Omental fat pad (tissue), 4 donors: ENCODE results near the gene SVIL. TPM values are rescaled to one million over a fixed set of nuclear protein-coding genes. Genes with fewer than 3 reads are reported as not detected.
A peak's percentile ranks its signal among the peaks of the same experiment; 100 is the strongest.

Source experiments
- ATAC-seq: fragments of 150-250 bp; one replicate; pipeline ENCODE4 v1.9.1; 2016; ENCODE audit warnings: mild to moderate bottlenecking, moderate library complexity; ENCODE audit not compliant: low FRiP score
- DNase-seq: peaks from one replicate; pipeline ENCODE4 v3.0.0-alpha.2; 2019; ENCODE audit warnings: low spot score
- total RNA-seq, 4 donors: library from RNA; depleted of rRNA; stranded (reverse); fragments of >200 nt; gene quantifications; one replicate each; pipeline ENCODE4 v1.1.0, GENCODE V29; 2016
- TF ChIP-seq, protein P1 (sequence below), 3 donors: fragments of 450-650 bp; IDR thresholded peaks; one replicate each; pipeline ENCODE4 v1.5.1; 2016 to 2017; ENCODE audit warnings: antibody characterized with exemption in 3 of 3, mild to moderate bottlenecking in 3 of 3, moderate library complexity in 2 of 3

The SVIL gene
- total RNA-seq, 4 donors from 2014 or later: 22.8 to 44.4 (median 30.5) TPM

DNA sequence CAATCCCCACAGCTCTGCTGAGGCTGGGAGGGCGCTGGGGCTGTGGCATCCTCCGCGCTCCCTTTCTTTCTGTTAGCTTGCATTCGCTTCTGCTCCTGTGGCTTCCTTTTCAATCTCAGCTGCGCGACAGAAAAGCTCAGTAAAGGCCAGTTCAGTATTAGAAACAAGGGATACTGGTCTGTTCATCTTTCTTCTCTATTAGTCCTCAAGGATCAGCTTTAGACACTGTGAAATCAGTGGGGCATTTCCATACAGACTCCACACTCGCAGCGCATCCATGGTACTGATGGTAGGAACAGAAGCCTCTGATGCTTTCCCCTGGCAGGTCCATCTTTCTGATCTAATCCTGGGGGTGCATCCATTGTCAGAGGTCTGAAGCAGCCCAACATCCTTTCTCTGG, 182.2 kb downstream of the SVIL start:
- no peak for ATAC-seq
- DNase-seq: no peak
- TF ChIP-seq, protein P1, sequence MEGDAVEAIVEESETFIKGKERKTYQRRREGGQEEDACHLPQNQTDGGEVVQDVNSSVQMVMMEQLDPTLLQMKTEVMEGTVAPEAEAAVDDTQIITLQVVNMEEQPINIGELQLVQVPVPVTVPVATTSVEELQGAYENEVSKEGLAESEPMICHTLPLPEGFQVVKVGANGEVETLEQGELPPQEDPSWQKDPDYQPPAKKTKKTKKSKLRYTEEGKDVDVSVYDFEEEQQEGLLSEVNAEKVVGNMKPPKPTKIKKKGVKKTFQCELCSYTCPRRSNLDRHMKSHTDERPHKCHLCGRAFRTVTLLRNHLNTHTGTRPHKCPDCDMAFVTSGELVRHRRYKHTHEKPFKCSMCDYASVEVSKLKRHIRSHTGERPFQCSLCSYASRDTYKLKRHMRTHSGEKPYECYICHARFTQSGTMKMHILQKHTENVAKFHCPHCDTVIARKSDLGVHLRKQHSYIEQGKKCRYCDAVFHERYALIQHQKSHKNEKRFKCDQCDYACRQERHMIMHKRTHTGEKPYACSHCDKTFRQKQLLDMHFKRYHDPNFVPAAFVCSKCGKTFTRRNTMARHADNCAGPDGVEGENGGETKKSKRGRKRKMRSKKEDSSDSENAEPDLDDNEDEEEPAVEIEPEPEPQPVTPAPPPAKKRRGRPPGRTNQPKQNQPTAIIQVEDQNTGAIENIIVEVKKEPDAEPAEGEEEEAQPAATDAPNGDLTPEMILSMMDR (IDR thresholded peaks at IDR 0.05): no peak

DNA sequence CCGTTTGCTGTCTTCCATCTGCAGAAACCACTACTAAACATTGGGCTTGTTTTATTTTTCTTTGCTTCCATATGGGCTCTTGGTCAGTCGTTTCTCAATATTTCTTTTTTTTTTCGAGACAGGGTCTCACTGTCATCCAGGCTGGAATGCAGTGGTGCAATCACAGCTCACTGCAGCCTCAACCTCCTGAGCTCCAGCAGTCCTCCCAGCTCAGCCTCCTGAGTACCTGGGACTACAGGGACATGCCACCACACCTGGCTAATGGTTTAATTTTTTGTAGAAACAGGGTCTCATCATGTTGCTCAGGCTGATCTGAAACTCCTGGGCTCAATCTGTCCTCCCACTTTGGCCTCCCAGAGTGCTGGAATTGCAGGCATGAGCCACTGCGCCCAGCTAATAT, 182.8 kb downstream of the SVIL start:
- no peak for ATAC-seq
- TF ChIP-seq, protein P1 (IDR thresholded peaks at IDR 0.05): no peak
- DNase-seq: no peak

DNA sequence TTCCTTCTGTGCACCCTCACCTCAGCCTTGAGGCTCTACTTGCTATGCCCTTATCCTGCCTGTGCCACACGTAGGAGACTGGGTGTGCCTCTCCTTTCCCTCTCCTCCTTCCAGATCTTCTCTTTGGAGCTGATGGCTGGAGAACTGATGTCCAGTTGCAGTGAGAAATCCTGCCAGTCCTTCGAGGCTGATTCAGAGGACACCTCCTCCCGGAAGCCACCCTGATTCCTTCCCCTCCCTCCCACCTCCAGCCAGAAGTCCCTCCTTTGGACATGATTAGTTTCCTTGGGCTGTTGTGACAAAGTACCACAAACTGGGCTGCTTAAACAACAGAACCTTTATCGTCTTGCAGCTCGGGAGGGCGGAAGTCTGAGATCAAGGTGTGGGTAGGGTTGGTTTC, 184.4 kb downstream of the SVIL start:
- ATAC-seq: no peak
- DNase-seq: no peak
- TF ChIP-seq, protein P1 (IDR thresholded peaks at IDR 0.05): no peak

DNA sequence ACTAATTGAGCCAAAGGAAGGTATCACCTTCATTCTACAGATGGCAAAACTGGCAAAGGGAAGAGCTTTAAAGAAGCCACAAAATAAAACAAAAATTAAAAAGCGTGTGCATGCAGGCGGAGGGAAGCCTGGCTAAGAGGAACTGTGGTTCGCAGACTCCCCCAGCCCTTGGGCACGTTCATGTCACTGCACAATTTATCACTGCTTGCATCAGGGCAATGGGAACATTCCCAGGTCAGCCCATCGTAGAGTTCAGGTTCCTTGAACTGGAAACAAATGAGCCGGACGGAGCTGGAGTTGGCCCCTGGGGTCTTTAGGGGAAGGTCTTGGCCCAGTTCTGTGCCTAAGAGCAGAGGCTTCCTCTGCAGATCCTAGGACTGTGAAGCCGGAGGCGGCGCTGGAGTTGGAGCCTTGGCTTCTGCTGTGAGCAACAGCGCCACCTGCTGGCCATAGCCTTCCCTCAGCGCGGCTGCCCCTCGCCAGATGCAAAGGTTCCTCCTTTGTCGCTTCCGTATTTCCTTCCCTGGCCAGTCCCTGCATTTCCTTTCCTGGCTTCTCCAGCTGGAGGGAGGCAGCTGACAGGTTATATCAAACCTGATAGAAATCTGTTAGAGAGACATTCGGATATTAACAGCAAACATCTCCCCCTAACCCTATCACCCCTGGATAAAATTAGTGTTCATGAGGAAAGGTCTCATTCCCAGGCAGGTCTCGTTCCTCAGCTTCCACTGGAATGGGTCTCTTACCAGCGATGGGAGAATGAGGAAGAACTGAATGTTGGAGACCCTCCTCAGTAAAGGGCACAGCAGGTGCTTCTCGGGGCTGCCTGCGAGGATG, 185.8 kb downstream of the SVIL start:
- ATAC-seq (peak; percentile 91), DNase-seq (peak; percentile 77)
- TF ChIP-seq, protein P1 (IDR thresholded peaks at IDR 0.05): peak in 2 of 3 donors; percentile 37 to 46

DNA sequence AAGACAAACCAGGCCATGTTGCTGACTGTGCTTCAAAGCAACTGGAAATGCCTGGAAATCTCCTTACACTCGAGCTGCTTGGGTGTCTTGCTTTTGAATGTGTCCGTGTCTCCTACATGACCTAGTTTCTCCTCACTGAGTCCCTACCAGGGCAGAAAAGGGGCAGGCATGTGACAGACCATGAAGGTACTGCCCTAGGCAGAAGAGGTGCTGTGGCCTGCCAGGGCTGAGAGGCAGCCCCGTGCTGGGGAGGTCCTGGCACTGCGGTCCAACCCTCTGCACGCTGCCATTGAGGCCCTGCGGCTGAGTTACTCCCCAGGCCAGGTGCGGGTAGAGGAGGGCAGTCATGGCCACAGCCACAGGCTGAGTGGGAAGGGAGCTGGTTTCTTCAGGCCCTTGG, 186.6 kb downstream of the SVIL start:
- ATAC-seq (no peak), DNase-seq (no peak)

DNA sequence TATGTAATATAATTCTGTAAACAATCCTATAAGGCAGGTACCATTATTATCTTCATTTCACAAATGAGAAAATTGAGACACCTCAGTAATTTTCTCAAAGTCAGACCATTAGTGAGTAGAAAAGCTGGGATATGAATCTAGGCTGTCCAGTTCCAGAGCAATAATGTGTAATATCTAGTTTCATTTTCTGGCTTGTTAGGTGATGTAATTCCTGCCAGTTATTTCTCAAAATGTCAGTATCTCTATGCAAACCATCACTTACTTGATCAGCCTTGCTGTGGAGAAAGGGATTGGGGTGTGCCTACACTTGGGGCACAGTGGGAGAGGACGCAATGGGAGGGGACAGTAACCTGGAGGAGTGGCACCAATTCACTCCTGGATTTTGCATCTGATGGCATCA, 188.4 kb downstream of the SVIL start:
- ATAC-seq (no peak), DNase-seq (no peak)
- TF ChIP-seq, protein P1 (IDR thresholded peaks at IDR 0.05): no peak

More for the DNA sequence above, 186.6 kb downstream of the SVIL start:
- TF ChIP-seq, protein P1 (IDR thresholded peaks at IDR 0.05): no peak
